GM18909 (cell line): ENCODE results near the gene HESX1.
A peak's percentile ranks its signal among the peaks of the same experiment; 100 is the strongest.

Experiments
- ATAC-seq: cut with Tn5 transposase; IDR thresholded peaks from one replicate; pipeline ENCODE4 v1.9.1; 2021; ENCODE audit warnings: mild to moderate bottlenecking; ENCODE audit not compliant: unreplicated experiment, poor library complexity

HESX1 gene

DNA sequence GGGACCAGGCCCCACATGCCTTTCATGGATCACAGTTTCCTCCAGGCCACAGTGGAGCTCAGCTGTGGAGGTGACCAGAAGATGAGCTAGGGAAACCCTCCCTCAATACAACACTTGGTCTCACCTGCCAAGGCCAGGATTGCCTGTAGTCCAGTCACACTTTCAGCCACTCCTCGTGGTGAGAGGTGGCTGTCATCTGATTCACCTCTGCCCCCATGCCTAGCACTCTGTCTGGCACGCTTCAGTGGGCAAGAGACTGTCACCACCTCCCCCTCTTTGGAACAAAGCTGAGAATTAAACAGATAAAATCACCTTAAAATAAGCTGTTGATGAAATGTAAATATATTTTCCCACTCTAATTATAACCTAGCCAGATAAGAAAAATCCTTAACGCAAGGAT, 30.7 kb downstream of the HESX1 start:
- no peak for ATAC-seq

DNA sequence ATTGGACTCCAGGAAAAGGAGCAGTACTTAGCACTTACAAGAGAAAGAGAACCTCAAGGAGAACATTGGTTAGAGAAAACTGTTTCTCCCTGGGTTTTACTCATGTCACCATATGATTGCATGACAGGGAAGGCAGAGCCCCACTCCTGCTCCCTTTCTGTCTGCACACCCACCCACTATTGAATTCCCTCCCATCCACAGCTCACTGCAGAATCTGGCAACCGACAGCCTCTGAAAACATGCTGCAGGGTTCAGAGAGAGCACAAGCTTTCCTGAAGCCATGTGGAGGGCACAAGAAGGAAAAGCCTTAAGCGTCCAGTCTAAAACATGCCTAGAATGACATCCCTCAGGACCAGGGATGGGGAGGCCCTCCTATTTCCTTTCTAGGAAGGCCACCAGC, 31.6 kb downstream of the HESX1 start:
- no peak for ATAC-seq

DNA sequence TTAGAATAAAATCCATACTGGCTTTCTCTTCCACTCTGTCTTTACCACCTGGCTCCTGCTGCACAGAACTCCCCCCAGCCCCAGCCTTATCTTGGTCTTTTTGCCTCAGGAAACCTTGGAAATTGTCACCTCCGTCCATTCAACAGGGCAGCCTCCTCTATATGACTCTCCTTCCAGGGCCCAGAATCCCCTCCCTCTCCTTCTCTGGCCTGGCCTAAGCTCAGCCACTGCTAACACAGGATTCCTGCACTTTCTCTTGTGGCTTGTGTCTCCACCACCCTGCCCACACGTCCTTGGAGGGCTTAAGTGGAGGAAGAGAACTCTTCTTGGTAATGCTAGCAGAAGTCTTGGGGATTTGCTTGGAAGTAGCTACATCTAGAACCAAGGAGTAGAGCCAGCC, 33.1 kb downstream of the HESX1 start:
- ATAC-seq, result no peak

DNA sequence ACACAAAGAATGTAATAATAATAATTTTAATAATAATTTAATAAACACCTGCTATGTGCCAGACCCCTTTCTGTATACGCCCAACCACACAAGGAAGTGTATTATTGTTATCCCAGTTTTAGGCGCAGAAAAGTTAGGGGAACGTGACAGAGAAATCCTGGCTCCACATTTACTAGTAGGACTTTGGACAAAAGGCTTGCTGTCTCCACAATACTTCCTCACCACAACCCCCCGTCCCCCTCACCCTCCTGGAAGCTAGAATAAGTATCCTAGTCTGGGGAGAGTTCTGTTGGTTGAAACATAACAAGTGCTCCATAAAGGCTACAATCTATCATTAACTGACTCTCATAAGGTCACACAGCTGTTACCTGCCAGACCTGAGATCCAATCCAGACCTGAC, 34.1 kb downstream of the HESX1 start:
- no peak for ATAC-seq

DNA sequence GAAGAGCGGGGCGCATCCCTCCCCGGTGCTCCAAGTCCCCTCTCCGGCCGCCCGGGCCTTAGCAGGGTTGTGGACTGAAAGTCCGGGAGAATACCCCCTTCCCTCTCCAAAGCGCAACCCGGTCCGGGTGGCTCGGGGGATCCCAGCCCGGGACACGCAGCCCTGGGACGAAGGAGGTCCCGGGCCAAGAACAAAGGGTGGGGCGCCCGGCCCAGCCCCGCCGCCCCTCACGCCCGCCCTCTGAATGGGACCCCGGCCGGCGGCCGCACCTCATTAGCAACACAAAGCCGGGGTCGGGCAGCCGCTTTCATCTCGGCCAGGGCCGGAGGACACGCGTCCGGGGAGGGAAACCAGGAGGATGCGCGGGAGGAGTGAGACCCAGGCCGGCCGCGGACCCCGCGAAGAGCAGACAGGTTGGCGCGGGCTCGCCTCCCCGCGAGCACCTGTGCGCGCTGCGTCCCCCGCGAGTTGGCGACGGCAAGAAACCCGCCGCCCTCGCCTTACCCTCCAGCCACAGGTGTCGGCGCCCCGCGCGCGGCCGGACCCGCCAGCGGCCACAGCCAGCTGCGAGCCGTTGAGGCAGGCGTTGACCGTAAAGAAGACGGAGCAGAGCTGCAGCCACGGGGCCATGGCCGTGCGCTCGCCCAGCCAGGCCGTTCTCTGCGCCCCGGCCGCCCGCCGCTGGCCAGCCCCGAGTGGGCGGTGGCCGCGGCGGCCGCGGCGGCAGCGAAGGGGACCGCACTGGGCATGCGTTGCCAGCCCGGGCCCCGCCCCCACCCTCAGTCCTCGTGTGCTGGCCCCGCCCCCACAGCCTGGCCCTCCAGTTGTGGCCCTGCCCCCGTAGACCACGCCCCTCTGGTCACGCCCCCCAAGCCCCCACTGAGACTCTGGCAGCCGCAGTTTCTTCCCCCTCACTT, 34.9 kb downstream of the HESX1 start, which contains the start of gene IL17RD:
TSS of gene IL17RD (minus strand) at position 697 of the 917 bp plus-strand sequence. CDS start at position 630, 67 bp downstream.
- ATAC-seq, result peak; percentile 51

- ATAC-seq, result peak; percentile 28
These were observed 35.5 kb downstream of the HESX1 start for GRCh38 chr3:57164217-57164656.

DNA sequence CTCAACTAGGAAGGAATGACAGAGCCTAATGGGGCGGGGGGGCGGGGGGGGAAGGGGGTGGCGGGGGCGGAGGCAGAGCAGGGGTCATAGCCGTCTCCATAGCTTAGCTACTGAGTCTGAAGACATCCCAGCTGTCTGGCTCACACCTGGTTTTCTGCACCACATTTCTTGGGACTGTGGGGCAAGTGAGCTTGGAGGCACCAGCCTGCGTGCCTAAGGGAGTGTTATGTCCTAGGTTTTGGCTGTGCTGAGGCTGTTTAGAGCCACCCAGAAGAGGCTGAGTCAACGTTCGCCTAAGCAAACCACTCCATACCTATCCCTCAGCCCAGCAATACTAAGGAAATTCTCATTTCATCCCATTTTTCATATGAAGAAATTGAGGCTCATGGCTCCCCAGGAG, 36.0 kb downstream of the HESX1 start:
- ATAC-seq, result no peak

DNA sequence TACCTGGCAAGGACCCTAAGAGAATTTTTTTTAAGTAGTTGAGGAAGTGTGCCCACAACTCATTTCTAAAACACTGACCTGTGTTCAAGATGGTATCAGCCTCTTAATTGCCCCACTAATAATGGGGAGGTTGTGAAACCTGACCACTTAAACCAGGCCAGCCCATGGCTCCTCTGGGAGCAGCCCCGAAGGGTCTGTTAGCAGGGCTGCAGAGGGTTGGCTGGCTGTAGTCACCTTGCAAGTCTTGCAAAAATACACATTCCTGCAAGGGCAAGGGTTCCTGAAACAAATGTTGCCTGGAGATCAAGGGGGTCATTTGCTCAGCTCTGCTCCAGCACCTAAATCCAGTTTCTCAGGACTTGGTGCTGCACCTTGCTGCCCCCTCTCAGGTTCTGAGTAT, 37.9 kb downstream of the HESX1 start:
- ATAC-seq, result no peak

DNA sequence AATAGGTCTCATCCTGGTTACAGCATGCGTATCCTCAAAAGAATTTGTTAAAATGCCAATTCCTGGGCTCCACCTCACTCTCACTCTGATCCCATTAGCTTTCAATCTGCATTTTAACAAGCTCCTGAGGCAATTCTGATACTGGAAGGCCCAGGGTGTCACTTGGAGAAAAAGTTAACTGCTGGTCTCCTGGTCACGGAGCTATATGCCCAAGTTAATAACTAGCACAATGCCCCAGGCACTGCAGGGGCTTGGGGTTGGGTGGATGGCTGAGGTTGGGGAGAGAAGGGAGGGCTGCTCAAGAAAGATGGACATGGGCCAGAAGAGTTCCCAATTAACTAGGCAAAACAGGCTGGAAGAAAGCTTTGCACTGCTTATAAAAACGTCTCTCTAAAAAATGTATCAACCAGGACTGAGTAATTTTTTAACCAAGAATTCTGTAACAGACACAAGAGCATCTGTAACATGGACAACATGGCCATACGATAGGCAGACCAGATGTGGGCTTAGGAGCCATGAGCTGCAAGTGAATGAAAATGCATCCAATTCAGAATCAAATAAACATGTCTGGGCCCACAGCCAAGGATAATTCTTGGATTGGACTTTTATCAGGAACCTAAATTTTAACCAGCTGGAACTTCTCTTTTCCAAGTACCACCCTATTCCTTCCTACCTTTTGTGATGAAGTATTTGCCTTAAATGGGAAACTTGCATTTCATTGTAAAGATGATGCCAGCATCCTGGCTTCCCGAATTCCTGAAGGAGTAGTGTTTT, 38.8 kb downstream of the HESX1 start:
- ATAC-seq, result no peak

GRCh38 chr3:57160076-57160764, 39.6 kb downstream of the HESX1 start:
- ATAC-seq, result no peak

DNA sequence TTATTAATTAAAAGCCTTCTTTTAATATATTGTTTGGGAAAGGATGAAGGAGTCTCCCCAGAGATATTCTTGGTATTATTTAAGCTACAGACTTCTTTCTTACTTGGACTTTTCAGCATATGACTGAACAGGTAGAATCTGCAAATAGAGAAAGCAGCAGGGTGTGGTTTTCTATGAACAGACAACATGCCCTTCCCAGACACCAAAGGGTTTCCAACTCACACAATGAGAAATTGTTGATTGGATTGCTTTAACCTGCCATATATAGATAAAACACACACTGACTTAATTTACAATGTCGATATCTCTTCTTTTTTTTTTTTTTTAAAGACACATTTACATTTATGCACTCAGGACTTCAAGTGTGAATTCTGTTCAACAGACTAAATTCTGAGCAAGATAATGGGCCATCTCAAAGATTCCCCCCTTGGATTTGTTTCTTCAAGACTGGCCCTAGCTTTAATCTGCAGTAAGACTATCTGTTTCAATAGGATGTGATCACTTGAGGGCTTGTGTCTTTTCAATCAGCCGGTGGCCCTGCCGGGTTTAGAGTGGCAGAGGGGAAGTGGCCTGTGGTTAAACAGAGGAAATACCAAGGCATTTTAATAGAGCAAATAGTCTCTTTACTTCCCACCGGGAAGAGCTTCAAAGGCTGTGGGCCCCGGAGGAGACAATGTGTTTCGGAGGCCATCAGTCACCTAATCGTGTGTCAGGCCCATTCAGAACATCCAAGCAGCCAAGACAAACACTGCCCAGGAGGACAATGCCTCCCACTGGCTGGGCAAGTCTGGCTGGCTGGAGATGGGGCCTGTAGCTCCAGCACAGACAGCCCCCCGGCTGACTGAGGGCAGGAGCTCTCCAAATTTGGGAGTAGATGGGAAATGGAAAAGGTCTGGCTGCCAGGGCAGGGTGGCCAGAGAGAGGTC, 40.7 kb downstream of the HESX1 start:
- ATAC-seq, result no peak

- no peak for ATAC-seq
These were observed 41.5 kb downstream of the HESX1 start for GRCh38 chr3:57158325-57158724.

GRCh38 chr3:57157545-57157944, 42.2 kb downstream of the HESX1 start:
- ATAC-seq, result no peak

DNA sequence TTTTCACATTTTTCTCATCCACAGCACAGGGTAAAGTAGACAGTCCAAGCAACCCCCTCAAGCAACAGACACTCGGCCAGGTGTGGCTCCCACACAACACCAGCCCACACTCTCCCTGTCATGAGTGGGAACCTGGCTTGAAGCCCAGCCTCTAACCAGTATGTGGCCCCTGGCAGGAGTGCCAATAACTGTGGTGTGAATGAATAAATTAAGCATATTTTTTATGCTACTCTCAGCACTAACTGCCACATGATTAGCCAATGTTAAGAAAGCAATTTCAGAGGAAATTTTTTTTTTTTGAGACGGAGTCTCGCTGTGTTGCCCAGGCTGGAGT, 44.5 kb downstream of the HESX1 start:
- ATAC-seq, result no peak

DNA sequence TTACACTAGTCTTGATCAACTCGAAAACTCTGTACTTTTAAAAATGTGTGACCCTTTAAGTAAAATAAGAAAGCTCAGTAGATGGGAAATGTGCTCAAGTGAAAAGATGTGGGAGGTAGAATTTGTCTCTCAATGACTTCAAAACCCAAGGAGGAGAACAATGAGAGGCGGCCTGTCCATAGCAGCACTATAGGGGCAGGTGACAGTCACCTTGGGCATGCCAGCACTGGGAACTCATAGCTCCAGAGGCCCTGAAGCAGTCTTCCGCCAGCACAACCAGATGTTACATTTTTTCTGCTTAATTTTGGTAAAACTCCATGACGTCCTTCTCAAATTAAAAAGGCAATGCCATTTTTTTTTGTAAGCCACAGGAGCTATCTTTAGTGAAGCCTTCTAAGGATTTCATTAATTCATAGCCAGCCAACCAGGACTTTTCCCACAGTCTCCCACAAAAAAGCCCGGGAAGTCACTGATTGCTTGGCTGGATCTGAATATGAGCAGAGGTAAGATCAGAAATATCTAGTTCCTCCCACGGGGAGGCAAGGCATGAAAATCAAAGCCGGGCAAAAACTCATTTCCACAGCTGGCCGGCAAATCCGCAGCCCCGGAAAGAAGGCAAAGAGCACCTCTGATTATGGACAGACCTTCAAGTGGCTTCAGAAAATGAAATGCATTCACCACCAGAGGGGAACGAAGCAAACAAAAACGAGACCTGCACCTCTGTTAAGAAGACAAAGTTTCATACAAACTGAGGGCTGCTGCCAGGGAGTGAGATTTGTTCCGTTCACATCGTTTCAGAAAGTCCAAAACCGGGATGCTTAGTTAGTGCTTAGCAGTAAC, 45.1 kb downstream of the HESX1 start:
- ATAC-seq, result no peak

DNA sequence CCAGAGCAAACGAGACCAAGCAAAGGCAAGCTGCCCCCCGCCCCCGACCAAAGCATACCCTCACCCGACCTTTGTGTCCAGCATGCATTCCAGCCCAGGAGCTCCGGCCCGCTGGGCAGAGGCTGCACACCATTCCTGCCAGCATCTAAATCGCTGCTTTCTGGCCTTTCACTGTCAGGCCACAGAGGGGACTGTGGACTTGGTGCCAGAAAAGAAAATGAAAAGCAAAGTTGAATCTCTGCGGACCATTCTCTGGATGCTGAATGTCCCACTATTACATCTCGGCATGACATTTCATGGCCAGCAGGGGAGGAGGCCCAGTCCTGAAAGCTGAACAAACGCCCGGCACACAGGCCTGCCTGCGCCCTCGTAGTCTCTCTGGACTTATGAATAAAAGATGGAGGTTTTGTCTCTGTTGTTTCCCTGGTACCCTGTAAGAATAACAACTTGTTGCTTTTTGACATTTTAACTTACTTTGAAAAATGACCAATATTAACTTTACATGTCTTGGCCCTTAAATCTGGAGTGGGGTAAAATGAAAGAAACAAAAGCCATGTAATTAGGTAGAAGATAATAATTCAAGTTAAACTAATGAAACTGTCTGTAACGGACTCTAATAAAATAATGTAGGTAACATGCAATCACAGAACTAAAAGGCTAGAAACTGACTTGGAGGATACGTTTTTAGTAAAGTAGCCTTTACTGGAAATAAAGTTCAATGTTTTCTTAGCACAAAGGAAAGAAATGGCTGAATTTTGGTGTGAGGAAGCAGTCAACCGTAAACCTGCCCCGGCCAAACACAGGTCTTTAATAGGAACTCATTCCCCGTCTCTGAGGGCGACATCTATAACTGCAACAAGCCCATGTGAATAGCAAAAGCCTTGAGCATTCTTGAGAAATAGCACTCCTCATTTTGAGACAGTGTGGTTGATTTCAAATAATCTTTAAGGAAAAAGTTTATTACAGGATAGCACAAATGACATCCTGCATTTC, 47.3 kb downstream of the HESX1 start:
- no peak for ATAC-seq

DNA sequence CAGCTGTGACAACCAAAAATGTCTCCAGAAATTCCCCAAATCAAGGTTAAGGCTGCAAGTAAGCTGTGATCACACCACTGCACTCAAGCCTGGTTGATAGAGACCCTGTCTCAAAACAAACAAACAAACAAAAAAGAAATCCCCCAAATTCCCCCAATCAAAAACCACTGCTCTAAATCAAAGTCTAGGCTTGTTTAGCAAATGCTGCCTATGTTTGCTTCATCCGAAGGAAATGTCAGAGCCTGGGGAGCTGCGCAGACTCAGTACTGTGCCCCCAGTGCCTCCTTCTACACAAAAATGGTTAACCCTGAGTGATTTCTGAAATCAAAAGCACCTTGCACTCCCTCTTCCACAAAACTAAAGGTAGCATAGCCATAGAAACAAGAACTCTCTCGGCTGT, 48.0 kb downstream of the HESX1 start:
- ATAC-seq, result no peak

DNA sequence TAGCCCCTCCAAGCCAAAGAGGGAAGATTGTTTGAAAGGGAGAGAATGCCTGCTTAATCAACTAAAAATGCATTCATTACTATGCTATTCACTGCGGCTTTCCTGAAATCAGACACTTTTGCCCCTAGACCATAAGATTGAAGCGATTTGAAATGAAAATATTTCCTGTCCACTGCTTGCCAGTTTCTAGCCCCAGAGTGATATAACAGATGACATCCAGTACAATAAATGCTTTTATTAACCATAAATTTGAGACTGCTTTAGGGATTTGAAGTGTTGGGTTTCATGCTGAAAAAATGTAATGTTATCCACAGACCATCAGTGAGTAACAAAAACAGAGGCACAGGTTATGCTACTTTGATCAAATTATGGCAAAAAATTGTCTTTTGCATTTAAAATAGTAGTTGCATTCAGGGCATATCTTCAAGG, 48.7 kb downstream of the HESX1 start:
- ATAC-seq, result no peak
